ENCODE results near the gene ARHGAP26. TPM values are rescaled to one million over a fixed set of nuclear protein-coding genes. Genes with fewer than 3 reads are reported as not detected.
A peak's percentile ranks its signal among the peaks of the same experiment; 100 is the strongest.

ARHGAP26 gene
- total and polyA plus RNA-seq, 9 donors, result 1.9 to 47.1 (median 12.0) TPM

DNA sequence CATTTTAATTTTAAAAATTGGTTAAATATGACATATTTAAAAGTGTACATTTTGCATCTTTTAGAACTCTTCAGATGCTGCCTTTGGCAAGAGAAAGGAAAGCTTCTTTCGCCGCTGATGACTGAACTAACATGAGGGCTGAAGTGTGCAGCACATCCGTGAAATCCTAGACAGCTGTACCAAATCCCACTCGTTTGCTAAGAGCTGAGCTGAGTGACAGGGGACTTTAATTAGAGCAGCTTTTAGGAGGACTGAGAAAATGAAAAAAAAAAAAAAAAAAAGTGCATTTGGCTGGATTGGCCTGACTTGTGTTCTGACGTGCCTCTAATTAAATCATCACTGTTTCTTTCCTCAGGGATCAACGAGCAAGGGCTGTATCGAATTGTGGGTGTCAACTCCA lies 271.3 kb downstream of the ARHGAP26 start:
- Histone ChIP-seq H3K36me3 (no peaks in the 10 kb centered on the region), H3K4me3 (no peak overlapping the region), H3K27ac (no peak overlapping the region), H3K9me3 (no peaks in the 10 kb centered on the region), H3K27me3 (no peaks in the 10 kb centered on the region), H3K4me1 (ENCODE audit: insufficient read depth) (peaks cover 6% of the 10 kb centered on the region)
- no peak for TF ChIP-seq POLR2A (IDR thresholded peaks at IDR 0.05)
- TF ChIP-seq, protein P1, sequence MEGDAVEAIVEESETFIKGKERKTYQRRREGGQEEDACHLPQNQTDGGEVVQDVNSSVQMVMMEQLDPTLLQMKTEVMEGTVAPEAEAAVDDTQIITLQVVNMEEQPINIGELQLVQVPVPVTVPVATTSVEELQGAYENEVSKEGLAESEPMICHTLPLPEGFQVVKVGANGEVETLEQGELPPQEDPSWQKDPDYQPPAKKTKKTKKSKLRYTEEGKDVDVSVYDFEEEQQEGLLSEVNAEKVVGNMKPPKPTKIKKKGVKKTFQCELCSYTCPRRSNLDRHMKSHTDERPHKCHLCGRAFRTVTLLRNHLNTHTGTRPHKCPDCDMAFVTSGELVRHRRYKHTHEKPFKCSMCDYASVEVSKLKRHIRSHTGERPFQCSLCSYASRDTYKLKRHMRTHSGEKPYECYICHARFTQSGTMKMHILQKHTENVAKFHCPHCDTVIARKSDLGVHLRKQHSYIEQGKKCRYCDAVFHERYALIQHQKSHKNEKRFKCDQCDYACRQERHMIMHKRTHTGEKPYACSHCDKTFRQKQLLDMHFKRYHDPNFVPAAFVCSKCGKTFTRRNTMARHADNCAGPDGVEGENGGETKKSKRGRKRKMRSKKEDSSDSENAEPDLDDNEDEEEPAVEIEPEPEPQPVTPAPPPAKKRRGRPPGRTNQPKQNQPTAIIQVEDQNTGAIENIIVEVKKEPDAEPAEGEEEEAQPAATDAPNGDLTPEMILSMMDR (IDR thresholded peaks at IDR 0.05), result no peak
- TF ChIP-seq EP300 (IDR thresholded peaks at IDR 0.05), result no peak
- DNase-seq, result no peak
- WGBS, 3 donors, result 86 to 93% (median 89%) methylated on average over 7 of the region's 7 CpGs
- intact Hi-C loops (cut with DNase I), result no loop called here

- Histone ChIP-seq H3K36me3 (no peaks in the 10 kb centered on the region), H3K9me3 (no peaks in the 10 kb centered on the region), H3K27ac (no peak overlapping the region), H3K4me3 (no peak overlapping the region), H3K27me3 (no peaks in the 10 kb centered on the region), H3K4me1 (ENCODE audit: insufficient read depth) (peaks cover 6% of the 10 kb centered on the region)
- 66 to 74% (median 67%) methylated on average over 6 of the region's 6 CpGs for WGBS, 3 donors
- intact Hi-C loops (cut with DNase I), result no loop called here
- TF ChIP-seq POLR2A (IDR thresholded peaks at IDR 0.05), result no peak
- TF ChIP-seq, protein P1 (IDR thresholded peaks at IDR 0.05), result no peak
- TF ChIP-seq EP300 (IDR thresholded peaks at IDR 0.05), result no peak
- peak in 1 of 5 donors; percentile 19 for DNase-seq
These were observed 272.0 kb downstream of the ARHGAP26 start for GRCh38 chr5:143041972-143042770.

DNA sequence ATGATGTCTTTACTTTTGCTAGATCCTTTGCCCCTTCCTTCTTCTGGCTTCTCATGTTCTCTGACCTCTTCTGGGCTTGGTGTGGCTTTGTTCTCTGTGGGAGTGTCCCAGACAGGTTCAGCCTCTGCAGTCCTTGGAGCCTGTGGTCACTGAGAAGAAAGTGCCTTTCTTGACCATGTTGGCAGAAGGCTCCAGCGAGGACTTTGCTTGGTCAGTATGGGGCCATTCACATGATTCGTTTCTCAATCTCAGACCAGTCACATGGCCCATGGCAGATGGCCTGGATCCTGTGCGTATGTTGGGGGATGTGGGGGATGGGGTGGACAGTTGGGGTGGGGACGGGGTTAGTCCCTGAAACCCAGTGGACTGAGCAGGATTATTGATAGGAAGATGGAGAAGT lies 274.1 kb downstream of the ARHGAP26 start:
- Histone ChIP-seq H3K27ac (no peak overlapping the region), H3K4me1 (ENCODE audit: insufficient read depth) (peaks cover 6% of the 10 kb centered on the region), H3K4me3 (no peak overlapping the region), H3K36me3 (no peaks in the 10 kb centered on the region), H3K9me3 (no peaks in the 10 kb centered on the region), H3K27me3 (no peaks in the 10 kb centered on the region)
- 88 to 94% (median 91%) methylated on average over 4 of the region's 4 CpGs for WGBS, 3 donors
- intact Hi-C loops (cut with DNase I), result no loop called here
- TF ChIP-seq EP300 (IDR thresholded peaks at IDR 0.05) (no peak), POLR2A (IDR thresholded peaks at IDR 0.05) (no peak)
- TF ChIP-seq, protein P1 (IDR thresholded peaks at IDR 0.05), result no peak
- no peak for DNase-seq

DNA sequence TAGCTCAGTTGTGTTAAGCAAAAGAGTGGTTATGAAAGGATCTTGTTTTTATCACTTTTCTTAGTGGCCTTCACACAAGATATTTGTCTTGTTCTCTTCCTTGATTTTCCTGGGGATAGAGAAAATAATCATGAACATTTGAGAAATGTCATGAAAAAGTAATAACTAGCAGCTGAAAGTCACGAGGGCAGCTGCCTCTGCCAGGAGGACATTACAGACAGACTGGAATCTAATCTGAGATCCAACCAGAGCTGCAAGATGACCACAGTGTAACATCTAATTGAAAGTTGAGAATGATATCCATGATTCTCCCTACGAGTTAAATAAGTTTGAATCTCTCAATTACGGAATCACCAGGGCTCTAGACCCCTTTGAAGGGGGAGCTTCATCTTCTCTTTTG lies 274.9 kb downstream of the ARHGAP26 start:
- H3K9me3 ChIP-seq, result no peaks in the 10 kb centered on the region
- 87 to 96% (median 89%) methylated on average over 3 of the region's 3 CpGs for WGBS, 3 donors
- DNase-seq, result no peak
- H3K4me3 ChIP-seq, result no peak overlapping the region
- TF ChIP-seq POLR2A (IDR thresholded peaks at IDR 0.05) (no peak), EP300 (IDR thresholded peaks at IDR 0.05) (no peak)
- TF ChIP-seq, protein P1 (IDR thresholded peaks at IDR 0.05), result no peak
- no peak overlapping the region for H3K27ac ChIP-seq
- H3K36me3 ChIP-seq, result no peaks in the 10 kb centered on the region
- H3K27me3 ChIP-seq, result no peaks in the 10 kb centered on the region
- intact Hi-C loops (cut with DNase I), result no loop called here
- peaks cover 6% of the 10 kb centered on the region for H3K4me1 ChIP-seq (ENCODE audit: insufficient read depth)
